Sigmoid colon (tissue), 7 donors: ENCODE results near the gene TNIK. TPM values are rescaled to one million over a fixed set of nuclear protein-coding genes. Genes with fewer than 3 reads are reported as not detected.

Source experiments
- DNase-seq: peaks from one replicate; pipeline ENCODE4 v3.0.0-alpha.2; 2019
- H3K27ac ChIP-seq, 4 donors: fragments of 200-600 bp; sonication (generic); one replicate each; pipeline ENCODE4 v1.5.1; 2016 to 2019; ENCODE audit warnings: mild to moderate bottlenecking in 1 of 4
- H3K27me3 ChIP-seq, 3 donors: fragments of 200-600 bp; sonication (generic); one replicate each; pipeline ENCODE4 v1.5.1; 2019; ENCODE audit warnings: mild to moderate bottlenecking in 1 of 3
- H3K36me3 ChIP-seq, 4 donors: fragments of 200-600 bp; sonication (generic); one replicate each; pipeline ENCODE4 v1.5.1; 2016 to 2019
- H3K4me1 ChIP-seq, 4 donors: fragments of 200-600 bp; sonication (generic); one replicate each; pipeline ENCODE4 v1.5.1; 2017 to 2019
- H3K4me3 ChIP-seq, 4 donors: fragments of 200-600 bp; sonication (generic); one replicate each; pipeline ENCODE4 v1.5.1; 2017 to 2019; ENCODE audit warnings: mild to moderate bottlenecking in 2 of 4, moderate library complexity in 1 of 4
- H3K9me3 ChIP-seq, 4 donors: fragments of 200-600 bp in 3 of 4; sonication (generic) in 3 of 4; one replicate each; pipeline versions ENCODE4 v1.5.1 to v1.6.1; 2013 to 2019
- EP300 ChIP-seq, 4 donors: sonication (generic); formaldehyde crosslinking; IDR thresholded peaks; one replicate each; pipeline ENCODE4 v1.6.1; 2017; ENCODE audit warnings: antibody characterized with exemption in 4 of 4
- POLR2A ChIP-seq, 2 donors: fragments of 450-650 bp; IDR thresholded peaks; one replicate each; pipeline ENCODE4 v1.6.1; 2016; ENCODE audit warnings: antibody characterized with exemption in 2 of 2, mild to moderate bottlenecking in 2 of 2, moderate library complexity in 2 of 2
- POLR2AphosphoS5 ChIP-seq, 4 donors: sonication (generic); formaldehyde crosslinking; IDR thresholded peaks; one replicate each; pipeline ENCODE4 v1.6.1; 2017; ENCODE audit warnings: antibody characterized with exemption in 4 of 4
- WGBS, 2 donors: extraction: QIAGEN DNeasy Blood & Tissue Kit; methylation state at CpG; one replicate each; pipeline ENCODE4 v1.1.7; 2013; 5-methylcytosine and 5-hydroxymethylcytosine counted together
- intact Hi-C: fragments of 100-400 bp; cut with DNase I; formaldehyde crosslinking; loops from one replicate; pipeline ENCODE4 v1.15.1; 2023
- polyA plus RNA-seq, 3 donors: library from polyadenylated mRNA; stranded (reverse); fragments of 200-250 nt; gene quantifications; one replicate each; pipeline ENCODE4 v1.2.3, GENCODE V29; 2013
- total RNA-seq, 4 donors: library from RNA; depleted of rRNA; stranded (reverse); fragments of >200 nt; gene quantifications; one replicate each; pipeline ENCODE4 v1.1.0, GENCODE V29; 2016
- TF ChIP-seq, protein P1 (sequence below), 4 experiments: fragments of 450-650 bp in 3 of 4; fragments of 200-600 bp in 1 of 4; IDR thresholded peaks; one replicate each; pipeline ENCODE4 v1.5.1; 2016 to 2019; ENCODE audit warnings: antibody characterized with exemption in 4 of 4, mild to moderate bottlenecking in 3 of 4, moderate library complexity in 2 of 4
- donor health status: healthy with polysubstance abuse.
- donor health status: Bipolar disorder and iron deficiency.
- donor health status: healthy.

Gene TNIK
- total and polyA plus RNA-seq, 7 donors = 5.4 to 21.3 (median 9.2) TPM

DNA sequence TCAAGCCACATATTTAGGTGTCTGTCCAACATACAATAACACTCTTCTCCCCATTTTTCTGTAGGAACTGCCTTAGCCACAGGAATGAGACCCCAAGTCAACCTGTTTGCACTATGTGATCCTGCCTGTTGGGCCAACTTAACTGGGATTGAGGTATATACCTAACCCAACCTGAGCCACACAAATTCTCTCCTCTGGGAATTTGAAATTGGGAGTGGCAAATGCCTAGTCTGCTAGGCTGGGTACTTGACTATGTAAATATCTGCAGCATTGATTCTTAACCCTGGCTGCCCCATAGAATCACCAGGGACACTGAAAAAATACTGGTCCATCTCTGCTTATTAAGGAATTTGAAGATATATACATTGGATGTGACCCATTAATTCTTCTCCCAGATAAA lies 35.2 kb upstream of the TNIK start:
- no peak overlapping the region for H3K4me3 ChIP-seq
- H3K27ac ChIP-seq = no peak overlapping the region
- DNase-seq = no peak
- intact Hi-C loops = no loop called here
- no peaks in the 10 kb centered on the region for H3K9me3 ChIP-seq
- TF ChIP-seq EP300 (IDR thresholded peaks at IDR 0.05) (no peak), POLR2A (IDR thresholded peaks at IDR 0.05) (no peak)
- TF ChIP-seq, protein P1, sequence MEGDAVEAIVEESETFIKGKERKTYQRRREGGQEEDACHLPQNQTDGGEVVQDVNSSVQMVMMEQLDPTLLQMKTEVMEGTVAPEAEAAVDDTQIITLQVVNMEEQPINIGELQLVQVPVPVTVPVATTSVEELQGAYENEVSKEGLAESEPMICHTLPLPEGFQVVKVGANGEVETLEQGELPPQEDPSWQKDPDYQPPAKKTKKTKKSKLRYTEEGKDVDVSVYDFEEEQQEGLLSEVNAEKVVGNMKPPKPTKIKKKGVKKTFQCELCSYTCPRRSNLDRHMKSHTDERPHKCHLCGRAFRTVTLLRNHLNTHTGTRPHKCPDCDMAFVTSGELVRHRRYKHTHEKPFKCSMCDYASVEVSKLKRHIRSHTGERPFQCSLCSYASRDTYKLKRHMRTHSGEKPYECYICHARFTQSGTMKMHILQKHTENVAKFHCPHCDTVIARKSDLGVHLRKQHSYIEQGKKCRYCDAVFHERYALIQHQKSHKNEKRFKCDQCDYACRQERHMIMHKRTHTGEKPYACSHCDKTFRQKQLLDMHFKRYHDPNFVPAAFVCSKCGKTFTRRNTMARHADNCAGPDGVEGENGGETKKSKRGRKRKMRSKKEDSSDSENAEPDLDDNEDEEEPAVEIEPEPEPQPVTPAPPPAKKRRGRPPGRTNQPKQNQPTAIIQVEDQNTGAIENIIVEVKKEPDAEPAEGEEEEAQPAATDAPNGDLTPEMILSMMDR (IDR thresholded peaks at IDR 0.05) = no peak
- H3K27me3 ChIP-seq = no peaks in the 10 kb centered on the region
- H3K36me3 ChIP-seq = no peaks in the 10 kb centered on the region
- H3K4me1 ChIP-seq = no peaks in the 10 kb centered on the region

DNA sequence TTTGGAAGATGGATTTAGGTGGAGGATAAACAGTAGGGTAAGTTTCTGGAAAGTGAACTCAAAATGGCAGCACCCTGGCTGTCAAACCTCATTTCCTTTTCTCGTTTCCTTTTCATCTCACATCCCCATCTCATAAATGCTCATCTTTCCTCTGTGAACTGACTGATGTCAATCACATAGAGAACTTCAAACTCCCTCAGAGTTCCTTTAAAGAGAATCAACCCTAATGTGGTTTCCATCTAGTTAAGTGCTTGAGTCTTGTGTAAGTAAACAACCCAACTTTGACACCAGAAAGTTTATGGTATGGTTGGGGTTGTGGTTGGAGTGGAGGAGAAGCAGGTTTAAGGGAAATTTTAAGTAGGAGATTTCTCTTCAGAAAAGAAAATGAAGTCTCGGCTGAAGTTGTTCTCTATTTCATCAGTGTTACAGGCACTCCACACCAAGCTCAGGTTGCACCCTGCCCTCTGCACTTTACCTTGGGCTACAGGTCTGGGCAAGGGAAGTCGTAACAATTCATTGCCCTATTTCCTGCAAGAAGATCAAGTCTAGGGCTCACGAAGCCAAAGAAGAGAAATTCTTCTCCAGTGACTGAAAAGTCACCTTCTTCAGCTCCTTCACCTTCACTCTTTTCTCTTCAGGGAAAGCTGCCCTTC lies 34.4 kb upstream of the TNIK start:
- intact Hi-C loops = no loop called here
- TF ChIP-seq POLR2AphosphoS5 (IDR thresholded peaks at IDR 0.05) = no peak
- Histone ChIP-seq H3K4me1 (no peaks in the 10 kb centered on the region), H3K36me3 (no peaks in the 10 kb centered on the region), H3K9me3 (no peaks in the 10 kb centered on the region), H3K27me3 (no peaks in the 10 kb centered on the region), H3K27ac (no peak overlapping the region), H3K4me3 (no peak overlapping the region)
- WGBS, 2 donors = 68 to 73% methylated on average over 4 of the region's 4 CpGs
- DNase-seq = no peak

DNA sequence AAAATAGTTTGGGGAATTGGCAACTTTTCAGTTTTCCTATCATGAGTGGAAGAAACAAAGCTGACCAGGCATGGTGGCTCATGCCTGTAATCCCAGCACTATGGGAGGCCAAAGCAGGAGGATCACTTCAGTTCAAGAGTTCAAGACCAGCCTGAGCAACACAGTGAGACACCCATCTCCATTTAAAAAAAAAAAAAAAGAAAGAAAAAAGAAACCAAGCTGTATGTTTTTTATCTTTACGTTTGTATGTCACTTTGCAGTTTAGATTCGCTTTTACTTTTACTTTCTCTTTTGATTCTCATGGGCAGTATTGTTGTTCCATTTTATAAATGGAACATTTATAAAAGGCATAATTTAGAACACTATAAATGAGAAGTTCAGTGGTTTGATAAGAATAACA lies 31.2 kb upstream of the TNIK start:
- Histone ChIP-seq H3K36me3 (no peaks in the 10 kb centered on the region), H3K9me3 (no peaks in the 10 kb centered on the region), H3K4me1 (no peaks in the 10 kb centered on the region), H3K27ac (no peak overlapping the region), H3K27me3 (no peaks in the 10 kb centered on the region), H3K4me3 (no peak overlapping the region)
- DNase-seq = no peak
- TF ChIP-seq POLR2AphosphoS5 (IDR thresholded peaks at IDR 0.05) (no peak), EP300 (IDR thresholded peaks at IDR 0.05) (no peak)
- intact Hi-C loops = no loop called here
- 6 to 14% methylated on average over 2 of the region's 2 CpGs for WGBS, 2 donors

DNA sequence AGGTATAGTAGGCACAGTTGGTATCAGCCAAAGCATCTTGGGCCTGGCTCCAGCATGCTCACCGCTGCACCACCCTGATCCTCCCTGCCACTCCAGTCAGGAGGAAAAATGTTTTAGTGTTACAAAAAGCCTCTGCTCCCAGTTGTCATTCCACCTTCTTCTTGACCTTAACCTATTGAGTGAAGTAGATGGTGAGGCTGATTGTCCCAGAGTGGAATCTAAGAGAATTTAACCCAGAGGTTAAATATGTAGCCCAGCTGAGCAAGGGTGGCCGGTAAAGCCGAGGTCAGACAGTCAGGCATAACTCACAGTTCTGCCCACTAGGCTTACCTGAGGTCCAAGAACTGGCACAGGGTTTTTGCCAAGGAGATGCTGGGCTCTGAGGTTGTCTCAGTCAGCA lies 30.7 kb upstream of the TNIK start:
- H3K4me1 ChIP-seq = no peaks in the 10 kb centered on the region
- H3K27ac ChIP-seq = no peak overlapping the region
- intact Hi-C loops = no loop called here
- TF ChIP-seq POLR2AphosphoS5 (IDR thresholded peaks at IDR 0.05) (no peak), POLR2A (IDR thresholded peaks at IDR 0.05) (no peak), EP300 (IDR thresholded peaks at IDR 0.05) (no peak)
- TF ChIP-seq, protein P1 (IDR thresholded peaks at IDR 0.05) = no peak
- no peak overlapping the region for H3K4me3 ChIP-seq
- no peaks in the 10 kb centered on the region for H3K36me3 ChIP-seq
- H3K9me3 ChIP-seq = no peaks in the 10 kb centered on the region
- H3K27me3 ChIP-seq = no peaks in the 10 kb centered on the region
- 96 to 98% methylated on average over 3 of the region's 3 CpGs for WGBS, 2 donors
- no peak for DNase-seq

DNA sequence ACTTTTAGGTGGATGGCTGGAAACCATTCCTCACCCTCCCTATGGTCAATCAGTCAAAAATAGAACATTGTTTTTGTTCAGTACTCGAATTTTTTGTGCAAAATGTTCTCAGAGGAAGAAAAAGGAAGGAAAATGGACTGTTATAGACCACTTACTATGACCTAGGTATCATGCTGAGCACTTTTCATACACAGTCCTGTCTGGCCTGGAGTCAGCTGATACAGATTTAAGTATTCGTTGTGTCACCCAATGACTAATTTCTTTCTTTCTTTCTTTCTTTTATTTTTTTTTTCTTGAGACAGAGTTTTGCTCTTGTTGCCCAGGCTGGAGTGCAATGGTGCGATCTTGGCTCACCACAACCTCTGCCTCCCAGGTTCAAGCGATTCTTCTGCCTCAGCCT lies 29.1 kb upstream of the TNIK start:
- Histone ChIP-seq H3K27me3 (no peaks in the 10 kb centered on the region), H3K4me1 (no peaks in the 10 kb centered on the region), H3K9me3 (no peaks in the 10 kb centered on the region), H3K36me3 (no peaks in the 10 kb centered on the region), H3K4me3 (no peak overlapping the region), H3K27ac (no peak overlapping the region)
- WGBS, 2 donors = 80 to 91% methylated on average over 4 of the region's 4 CpGs
- intact Hi-C loops = no loop called here
- TF ChIP-seq POLR2A (IDR thresholded peaks at IDR 0.05) = no peak
- no peak for TF ChIP-seq POLR2AphosphoS5 (IDR thresholded peaks at IDR 0.05)
- no peak for TF ChIP-seq EP300 (IDR thresholded peaks at IDR 0.05)
- TF ChIP-seq, protein P1 (IDR thresholded peaks at IDR 0.05) = no peak
- no peak for DNase-seq

DNA sequence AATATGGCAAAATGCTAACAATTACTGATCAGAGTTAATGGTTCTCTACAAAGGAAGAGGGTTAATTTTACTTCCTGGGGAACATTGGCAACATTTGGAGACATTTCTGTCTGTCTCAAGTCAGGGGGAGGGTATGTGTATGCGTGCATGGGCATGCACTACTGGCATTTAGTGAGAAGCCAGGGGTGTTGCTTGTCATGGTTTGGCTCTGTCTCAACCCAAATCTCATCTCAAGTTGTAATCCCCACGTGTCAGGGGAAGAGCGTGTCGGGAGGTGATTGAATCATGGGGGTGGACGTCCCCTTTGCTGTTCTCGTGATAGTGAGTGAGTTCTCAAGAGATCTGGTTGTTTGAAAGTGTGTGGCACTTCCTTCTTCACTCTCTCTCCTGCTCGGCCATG lies 28.3 kb upstream of the TNIK start:
- Histone ChIP-seq H3K36me3 (no peaks in the 10 kb centered on the region), H3K27ac (no peak overlapping the region), H3K27me3 (no peaks in the 10 kb centered on the region), H3K9me3 (no peaks in the 10 kb centered on the region), H3K4me1 (no peaks in the 10 kb centered on the region), H3K4me3 (no peak overlapping the region)
- DNase-seq = no peak
- intact Hi-C loops = no loop called here
- WGBS, 2 donors = 93 to 95% methylated on average over 7 of the region's 7 CpGs
- TF ChIP-seq, protein P1 (IDR thresholded peaks at IDR 0.05) = no peak
- TF ChIP-seq POLR2AphosphoS5 (IDR thresholded peaks at IDR 0.05) = no peak
- no peak for TF ChIP-seq POLR2A (IDR thresholded peaks at IDR 0.05)
- no peak for TF ChIP-seq EP300 (IDR thresholded peaks at IDR 0.05)
